Endothelial cell of umbilical vein (primary cell): ENCODE data around the gene NCR2. TPM values are rescaled to one million over a fixed set of nuclear protein-coding genes. Genes with fewer than 3 reads are reported as not detected.

ENCODE experiments used
- BruUV-seq: library from RNA; stranded (reverse); fragments of 400-500 nt; replicated peaks from 2 replicates; lab custom pipeline; 2021; lab: Mats Ljungman, UMichigan
- CTCF ChIA-PET: fragments of 300-600, 350-600 bp; sonication (Branson Sonifier 250); formaldehyde crosslinking; loops from one replicate; lab custom pipeline; 2021; ENCODE audit warnings: antibody characterized with exemption, inconsistent platforms; lab: Charles Lee
- POLR2A ChIA-PET: fragments of 300-600, 350-600 bp; sonication (Branson Sonifier 250); formaldehyde crosslinking; loops from one replicate; lab custom pipeline; 2021; ENCODE audit warnings: antibody characterized with exemption, inconsistent platforms; lab: Charles Lee
- DNase-seq: peaks from one replicate; pipeline ENCODE4 v3.0.0-alpha.2; 2011; ENCODE audit warnings: low read depth, low spot score
- FAIRE-seq: peaks from 2 replicates; lab custom pipeline; 2011; peaks lifted over from hg19 to GRCh38; lab: Jason Lieb, UNC
- H2AFZ ChIP-seq: 2 replicates; pipeline ENCODE4 v1.6.0; 2012; ENCODE audit warnings: low read depth, low read length, control low read depth, inconsistent platforms
- H3K27ac ChIP-seq: 2 replicates; pipeline ENCODE4 v1.5.1; 2011; ENCODE audit warnings: low read depth, mild to moderate bottlenecking, control low read depth, low read length, moderate library complexity; ENCODE audit not compliant: insufficient read depth
- H3K27me3 ChIP-seq, 2 experiments: 2 replicates each; pipeline versions ENCODE4 v1.6.0 to v1.6.1; 2011; ENCODE audit warnings: low read length in 2 of 2, mixed read lengths in 1 of 2; ENCODE audit not compliant: control insufficient read depth in 2 of 2, insufficient read depth in 2 of 2
- H3K36me3 ChIP-seq, 2 experiments: 2 replicates in 1 of 2; 3 replicates in 1 of 2; pipeline ENCODE4 v1.5.1; 2011; ENCODE audit warnings: low read length in 2 of 2, mild to moderate bottlenecking in 1 of 2, moderate library complexity in 1 of 2; ENCODE audit not compliant: control insufficient read depth in 2 of 2, insufficient read depth in 2 of 2; ENCODE audit errors: extremely low read depth in 1 of 2
- H3K4me1 ChIP-seq: 3 replicates; pipeline ENCODE4 v1.5.1; 2011; ENCODE audit warnings: mild to moderate bottlenecking, low read length; ENCODE audit not compliant: control insufficient read depth, insufficient read depth; ENCODE audit errors: extremely low read depth
- H3K4me2 ChIP-seq: 2 replicates; pipeline ENCODE4 v1.6.1; 2011; ENCODE audit warnings: low read length, control low read depth, mixed read lengths; ENCODE audit not compliant: insufficient read depth
- H3K4me3 ChIP-seq, 3 experiments: fragments of 200-600 bp in 1 of 3; sonication (generic), shearing (Covaris generic) in 1 of 3; replicated peaks in 1 of 3; 2 replicates each; pipeline ENCODE4 v1.5.1; 2011 to 2016; ENCODE audit warnings: control low read depth in 3 of 3, low read length in 3 of 3, mild to moderate bottlenecking in 2 of 3, inconsistent platforms in 1 of 3, low read depth in 1 of 3, moderate library complexity in 1 of 3; ENCODE audit not compliant: insufficient read depth in 1 of 3
- H3K79me2 ChIP-seq: 2 replicates; pipeline ENCODE4 v1.6.0; 2012; ENCODE audit warnings: low read length, inconsistent platforms; ENCODE audit not compliant: control insufficient read depth, insufficient read depth
- H3K9ac ChIP-seq: replicated peaks from 2 replicates; pipeline ENCODE3; 2011; ENCODE audit warnings: low read length, control low read depth; ENCODE audit not compliant: insufficient read depth; ENCODE audit errors: extremely low read depth
- H3K9me1 ChIP-seq: replicated peaks from 3 replicates; pipeline ENCODE4 v1.6.0; 2011; ENCODE audit warnings: mild to moderate bottlenecking, low read length; ENCODE audit not compliant: control insufficient read depth, insufficient read depth; ENCODE audit errors: extremely low read depth
- H3K9me3 ChIP-seq: replicated peaks from 2 replicates; pipeline ENCODE4 v1.5.1; 2012; ENCODE audit warnings: low read length, inconsistent platforms; ENCODE audit not compliant: control insufficient read depth, insufficient read depth
- H4K20me1 ChIP-seq: replicated peaks from 2 replicates; pipeline ENCODE3; 2011; ENCODE audit warnings: mild to moderate bottlenecking, low read length; ENCODE audit not compliant: control insufficient read depth, insufficient read depth; ENCODE audit errors: extremely low read depth
- EZH2 ChIP-seq: IDR thresholded peaks from 2 replicates; pipeline ENCODE4 v1.6.1; 2012; ENCODE audit warnings: borderline replicate concordance, low read depth, mild to moderate bottlenecking, moderate library complexity, low read length, inconsistent platforms; ENCODE audit not compliant: severe bottlenecking
- FOS ChIP-seq: IDR thresholded peaks from 2 replicates; pipeline ENCODE4 v1.6.1; 2011; ENCODE audit warnings: mild to moderate bottlenecking, low read length, moderate library complexity, borderline replicate concordance; ENCODE audit not compliant: insufficient read depth
- GATA2 ChIP-seq: IDR thresholded peaks from 2 replicates; pipeline ENCODE4 v1.7.0; 2011; ENCODE audit warnings: low read depth, mild to moderate bottlenecking, moderate library complexity, mixed read lengths, low read length; ENCODE audit not compliant: insufficient read length, insufficient read depth
- JUN ChIP-seq: IDR thresholded peaks from 2 replicates; pipeline ENCODE4 v1.6.1; 2011; ENCODE audit warnings: borderline replicate concordance, low read depth; ENCODE audit not compliant: insufficient read length, insufficient read depth
- MYC ChIP-seq: IDR thresholded peaks from one replicate; pipeline ENCODE4 v1.6.1; 2011; ENCODE audit warnings: mild to moderate bottlenecking, low read depth, low read length
- POLR2A ChIP-seq: IDR thresholded peaks from 2 replicates; pipeline ENCODE4 v1.6.1; 2012; ENCODE audit warnings: low read depth, mild to moderate bottlenecking, control low read depth, low read length
- POLR2AphosphoS5 ChIP-seq: IDR thresholded peaks from 2 replicates; pipeline ENCODE4 v1.6.1; 2012; ENCODE audit warnings: low read depth, mild to moderate bottlenecking, control low read depth, low read length, moderate library complexity; ENCODE audit not compliant: insufficient read depth
- dilution Hi-C: fragments of 300-500 bp; cut with MboI; formaldehyde crosslinking; loops from one replicate; pipeline ENCODE4 v1.15.0; 2019; ENCODE audit warnings: low sequenced_read_pairs; ENCODE audit not compliant: extremely low pct_ligation_motif_present
- intact Hi-C: fragments of 100-400 bp; cut with micrococcal nuclease; formaldehyde crosslinking; loops from one replicate; pipeline ENCODE4 v1.10.0; 2022
- polyA plus RNA-seq, 4 experiments: library from polyadenylated mRNA; depleted of rRNA in 3 of 4; stranded (reverse) in 3 of 4; unstranded in 1 of 4; fragments of >200 nt; gene quantifications; 2 replicates each; pipeline versions ENCODE4 v1.2.1 to v1.2.3, GENCODE V29; 2011 to 2012; ENCODE audit warnings: missing spikeins in 1 of 4
- total RNA-seq: library from RNA; stranded (reverse); gene quantifications from 2 replicates; pipeline ENCODE4 v1.2.3, GENCODE V29; 2021
- TF ChIP-seq, protein P1 (sequence below), 2 donors: IDR thresholded peaks; 1 replicate in 1 of 2; 2 replicates in 1 of 2; pipeline ENCODE4 v1.5.1; 2011; ENCODE audit warnings: low read length in 2 of 2, mild to moderate bottlenecking in 2 of 2, moderate library complexity in 2 of 2, control low read depth in 1 of 2, inconsistent platforms in 1 of 2, low read depth in 1 of 2; ENCODE audit not compliant: insufficient read depth in 1 of 2; ENCODE audit errors: extremely low read depth in 1 of 2
- TF ChIP-seq, protein P2 (sequence below): IDR thresholded peaks from 2 replicates; pipeline ENCODE4 v1.6.1; 2011; ENCODE audit not compliant: insufficient read depth, insufficient read length

The NCR2 gene
- total and polyA plus RNA-seq, 2 donors (not counting 3 experiments of a cell fraction or from before 2014, with no cell fraction given), result not detected

DNA sequence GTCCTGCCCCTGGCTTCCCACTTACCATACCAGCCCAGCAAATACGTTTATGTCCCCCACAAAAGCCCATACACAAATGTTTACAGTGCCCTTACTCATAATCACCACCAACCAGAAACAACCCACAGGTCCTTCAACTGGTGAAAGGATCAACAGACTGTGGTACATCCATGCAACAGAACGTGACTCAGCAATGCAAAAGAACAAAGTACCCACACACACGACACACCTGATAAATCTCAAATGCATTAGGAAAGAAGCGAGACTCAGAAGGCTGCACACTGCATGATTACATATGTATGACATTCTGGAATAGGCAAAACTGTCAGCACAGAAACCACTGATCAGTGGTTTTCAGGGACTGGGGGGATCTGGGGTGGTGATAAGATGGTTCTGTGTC lies 20.5 kb downstream of the NCR2 start:
- ChIA-PET POLR2A (no interaction called here), CTCF (interaction anchor here (1.0 kb wide), 1 partner anchor 49 kb away, joined by 3 read pairs; no protein-coding TSS in a partner anchor)
- Histone ChIP-seq H3K4me2 (no peak overlapping the region), H3K9me3 (no peaks in the 10 kb centered on the region), H3K27ac (no peak overlapping the region), H2AFZ (no peak overlapping the region), H3K9ac (no peak overlapping the region), H4K20me1 (no peaks in the 10 kb centered on the region), H3K27me3 (peaks cover 6 to 8% of the 10 kb centered on the region in 2 experiments), H3K4me1 (no peaks in the 10 kb centered on the region), H3K36me3 (no peaks in the 10 kb centered on the region), H3K79me2 (no peaks in the 10 kb centered on the region), H3K9me1 (no peaks in the 10 kb centered on the region), H3K4me3 (no peak overlapping the region)
- BruUV-seq, result no TSS peak
- FAIRE-seq, result no peak
- no peak for DNase-seq
- dilution Hi-C loops, result no loop called here
- no peak for TF ChIP-seq EZH2
- TF ChIP-seq, protein P1, sequence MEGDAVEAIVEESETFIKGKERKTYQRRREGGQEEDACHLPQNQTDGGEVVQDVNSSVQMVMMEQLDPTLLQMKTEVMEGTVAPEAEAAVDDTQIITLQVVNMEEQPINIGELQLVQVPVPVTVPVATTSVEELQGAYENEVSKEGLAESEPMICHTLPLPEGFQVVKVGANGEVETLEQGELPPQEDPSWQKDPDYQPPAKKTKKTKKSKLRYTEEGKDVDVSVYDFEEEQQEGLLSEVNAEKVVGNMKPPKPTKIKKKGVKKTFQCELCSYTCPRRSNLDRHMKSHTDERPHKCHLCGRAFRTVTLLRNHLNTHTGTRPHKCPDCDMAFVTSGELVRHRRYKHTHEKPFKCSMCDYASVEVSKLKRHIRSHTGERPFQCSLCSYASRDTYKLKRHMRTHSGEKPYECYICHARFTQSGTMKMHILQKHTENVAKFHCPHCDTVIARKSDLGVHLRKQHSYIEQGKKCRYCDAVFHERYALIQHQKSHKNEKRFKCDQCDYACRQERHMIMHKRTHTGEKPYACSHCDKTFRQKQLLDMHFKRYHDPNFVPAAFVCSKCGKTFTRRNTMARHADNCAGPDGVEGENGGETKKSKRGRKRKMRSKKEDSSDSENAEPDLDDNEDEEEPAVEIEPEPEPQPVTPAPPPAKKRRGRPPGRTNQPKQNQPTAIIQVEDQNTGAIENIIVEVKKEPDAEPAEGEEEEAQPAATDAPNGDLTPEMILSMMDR (IDR thresholded peaks at IDR 0.05; ENCODE audit: extremely low read depth in 1 of 2, insufficient read depth in 1 of 2, low read depth in 1 of 2, low read length in 2 of 2), result no peak
- no peak for TF ChIP-seq MYC
- intact Hi-C loops, result no loop called here

DNA sequence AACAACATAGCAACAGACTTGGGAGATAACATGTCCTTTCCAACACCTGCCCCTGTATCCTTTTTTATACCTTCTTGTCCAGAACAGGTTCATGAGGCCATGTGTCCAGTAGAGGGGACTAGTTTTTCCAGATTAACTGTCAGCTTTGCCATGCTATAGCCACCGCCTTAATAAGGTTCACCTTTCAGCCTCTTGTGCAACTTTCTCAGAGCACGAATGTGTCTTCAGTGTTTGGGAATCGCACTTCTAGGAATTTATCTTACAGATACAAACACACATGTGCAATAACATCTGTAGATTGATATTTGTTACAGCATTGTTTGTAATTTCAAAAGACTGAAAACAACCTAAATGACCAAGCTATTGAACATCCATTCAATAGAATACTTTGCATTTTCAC lies 21.4 kb downstream of the NCR2 start:
- CTCF ChIA-PET, result interaction anchor here (1.0 kb wide), 2 partner anchors 12 to 50 kb away, joined by 3 read pairs; no protein-coding TSS in a partner anchor
- Histone ChIP-seq H3K36me3 (no peaks in the 10 kb centered on the region), H2AFZ (no peak overlapping the region), H4K20me1 (no peaks in the 10 kb centered on the region), H3K9me1 (no peaks in the 10 kb centered on the region), H3K9ac (no peak overlapping the region), H3K4me2 (no peak overlapping the region), H3K27ac (no peak overlapping the region), H3K4me1 (no peaks in the 10 kb centered on the region), H3K4me3 (no peak overlapping the region), H3K79me2 (no peaks in the 10 kb centered on the region), H3K9me3 (no peaks in the 10 kb centered on the region), H3K27me3 (peaks cover 6 to 8% of the 10 kb centered on the region in 2 experiments)
- DNase-seq (no peak), FAIRE-seq (no peak)
- POLR2A ChIA-PET, result no interaction called here
- no TSS peak for BruUV-seq
- dilution Hi-C loops (no loop called here), intact Hi-C loops (no loop called here)
- TF ChIP-seq POLR2AphosphoS5 (no peak), JUN (no peak), EZH2 (no peak), GATA2 (no peak), FOS (no peak), MYC (no peak), POLR2A (no peak)
- TF ChIP-seq, protein P1 (IDR thresholded peaks at IDR 0.05; ENCODE audit: extremely low read depth in 1 of 2, insufficient read depth in 1 of 2, low read depth in 1 of 2, low read length in 2 of 2), result no peak
- TF ChIP-seq, protein P2, sequence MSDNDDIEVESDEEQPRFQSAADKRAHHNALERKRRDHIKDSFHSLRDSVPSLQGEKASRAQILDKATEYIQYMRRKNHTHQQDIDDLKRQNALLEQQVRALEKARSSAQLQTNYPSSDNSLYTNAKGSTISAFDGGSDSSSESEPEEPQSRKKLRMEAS, result no peak
